Measurements from ENCODE around the gene MAML2.

Gene MAML2

DNA sequence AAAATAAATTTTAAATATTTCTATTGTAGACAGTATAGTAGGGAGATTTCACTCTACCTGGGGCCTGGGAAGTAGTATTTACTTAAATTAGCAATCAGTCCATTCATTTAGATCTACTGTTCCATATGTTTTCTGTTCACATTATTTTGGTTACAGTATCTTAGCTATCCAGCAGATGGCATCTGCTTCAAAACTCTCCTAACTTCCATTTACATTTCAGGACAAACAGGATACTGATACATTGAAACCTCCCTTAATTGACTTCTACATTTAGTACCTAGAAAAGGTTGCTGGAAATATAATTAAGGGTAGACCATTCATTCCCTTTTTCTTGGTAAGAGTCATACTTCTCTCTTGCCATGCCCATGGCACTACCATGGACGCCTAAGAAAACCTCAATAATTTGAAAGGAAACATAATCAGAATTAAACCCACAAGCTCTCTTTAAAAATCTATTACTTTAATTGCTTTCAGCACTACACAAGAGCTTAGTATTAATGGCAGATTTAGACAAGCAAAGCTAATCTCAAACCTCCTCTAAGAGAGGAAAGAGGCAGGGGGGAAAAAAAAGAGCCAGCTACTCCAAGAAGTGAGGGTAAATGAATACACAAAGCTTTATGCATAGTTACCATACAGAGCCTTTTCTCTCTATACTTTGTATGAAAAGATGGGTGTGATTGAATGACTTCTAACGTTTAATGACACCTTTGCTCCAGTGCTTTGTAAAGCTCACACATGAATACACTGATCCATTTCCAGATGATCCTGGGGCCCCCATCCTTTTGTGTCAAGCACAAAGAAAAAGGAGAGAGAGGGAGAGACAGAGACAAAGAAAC lies 287.9 kb downstream of the MAML2 start:
- no peak for DNase-seq (ENCODE audit: extremely low read depth in 1 of 2, low read depth in 1 of 2)

DNA sequence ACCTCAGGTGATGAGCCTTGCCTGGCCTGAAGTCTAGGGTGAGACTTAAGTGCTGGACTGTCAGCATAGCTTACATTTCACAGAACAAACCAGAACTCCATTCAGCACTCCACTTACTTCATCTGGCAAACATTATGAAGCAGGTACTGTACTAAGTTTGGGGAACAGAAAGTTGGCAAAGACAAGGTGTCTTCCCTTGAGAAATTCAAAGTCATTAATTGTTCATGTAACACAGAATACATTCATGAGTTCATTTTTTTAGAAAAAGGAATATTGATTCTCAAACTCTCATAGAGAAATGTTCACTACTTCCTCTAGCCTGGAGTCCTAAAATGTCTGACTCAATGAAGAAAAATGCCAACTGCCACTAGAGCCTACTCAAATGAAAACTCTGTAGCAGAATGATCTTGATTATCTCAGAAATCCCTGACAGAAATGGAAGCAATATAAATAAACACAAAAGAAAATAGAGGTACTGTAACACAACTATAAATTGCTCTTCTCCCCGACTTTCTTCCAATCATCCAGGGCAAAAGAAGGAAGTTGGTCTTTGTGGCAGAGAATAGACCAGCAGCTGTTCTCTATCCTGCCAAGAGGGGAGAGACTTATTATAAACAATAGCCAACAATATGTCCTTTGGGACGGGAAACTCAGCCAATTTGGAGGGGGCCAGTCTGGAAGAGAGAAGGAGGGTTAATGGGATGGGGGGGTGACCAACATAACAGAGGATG lies 289.9 kb downstream of the MAML2 start:
- no peak for DNase-seq (ENCODE audit: extremely low read depth in 1 of 2, low read depth in 1 of 2)

GRCh38 chr11:96051820-96052219 lies 291.2 kb downstream of the MAML2 start:
- no peak for DNase-seq (ENCODE audit: extremely low read depth in 1 of 2, low read depth in 1 of 2)

- no peak for DNase-seq (ENCODE audit: extremely low read depth in 1 of 2, low read depth in 1 of 2)
These were observed 292.4 kb downstream of the MAML2 start for GRCh38 chr11:96050435-96051182.

DNA sequence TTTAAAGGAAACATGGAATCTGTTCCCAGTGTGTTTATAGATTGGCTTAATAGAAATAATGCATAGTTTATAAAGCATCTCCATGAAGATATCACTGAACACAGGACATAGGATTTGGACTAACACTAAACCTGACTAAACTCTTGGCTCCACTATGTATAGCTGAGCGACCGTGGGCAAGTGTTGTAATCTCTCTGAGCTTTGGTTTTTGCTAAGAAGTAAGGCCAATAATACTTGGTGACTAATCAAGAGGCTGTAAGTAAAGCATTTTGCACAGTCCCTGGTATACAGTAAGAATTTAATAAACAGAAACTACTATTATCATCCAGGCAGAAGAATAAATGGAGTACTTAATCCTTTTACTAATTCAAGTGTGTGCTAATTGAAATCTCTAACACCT lies 293.6 kb downstream of the MAML2 start:
- no peak for DNase-seq (ENCODE audit: extremely low read depth in 1 of 2, low read depth in 1 of 2)

DNA sequence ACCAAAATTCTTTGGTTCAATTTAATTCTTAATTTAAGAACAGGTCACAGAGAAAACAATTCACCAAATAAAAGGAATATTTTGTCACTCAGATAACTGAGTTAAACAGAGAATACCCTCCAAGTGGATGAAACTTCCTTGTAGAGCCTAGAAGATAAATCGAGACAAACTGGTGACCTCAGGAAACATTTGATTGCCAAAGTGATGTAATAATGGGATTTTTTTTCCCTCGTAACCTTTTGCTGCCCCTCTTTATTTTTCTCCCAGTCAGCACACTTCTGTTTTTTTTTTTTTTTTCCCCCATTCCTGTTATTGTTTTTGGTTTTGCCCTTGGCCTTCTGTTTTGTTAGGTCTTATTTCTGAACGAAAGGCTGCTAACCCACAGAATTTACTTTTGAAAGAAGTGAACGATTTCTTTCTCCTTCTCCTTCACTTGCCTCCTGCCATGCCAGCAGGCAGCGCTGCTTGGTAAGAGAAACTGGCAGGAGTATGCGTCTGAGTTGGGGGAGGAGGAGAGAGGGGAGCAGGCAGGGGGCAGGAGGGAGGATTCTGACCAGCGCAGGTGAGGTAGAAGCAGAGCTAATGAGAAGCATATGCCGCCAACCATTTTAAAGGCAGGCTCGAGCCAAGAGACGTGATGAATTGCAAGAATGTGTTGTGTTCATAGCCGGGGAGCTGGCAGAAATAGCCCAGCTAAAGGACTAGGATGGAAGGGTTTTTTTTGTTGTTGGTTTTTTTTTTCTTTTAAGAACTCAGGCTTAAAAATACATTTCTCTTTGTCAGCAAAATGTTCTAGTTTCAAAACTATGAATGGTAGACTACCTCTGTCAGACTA lies 297.2 kb downstream of the MAML2 start:
- DNase-seq (ENCODE audit: extremely low read depth in 1 of 2, low read depth in 1 of 2) = no peak

DNA sequence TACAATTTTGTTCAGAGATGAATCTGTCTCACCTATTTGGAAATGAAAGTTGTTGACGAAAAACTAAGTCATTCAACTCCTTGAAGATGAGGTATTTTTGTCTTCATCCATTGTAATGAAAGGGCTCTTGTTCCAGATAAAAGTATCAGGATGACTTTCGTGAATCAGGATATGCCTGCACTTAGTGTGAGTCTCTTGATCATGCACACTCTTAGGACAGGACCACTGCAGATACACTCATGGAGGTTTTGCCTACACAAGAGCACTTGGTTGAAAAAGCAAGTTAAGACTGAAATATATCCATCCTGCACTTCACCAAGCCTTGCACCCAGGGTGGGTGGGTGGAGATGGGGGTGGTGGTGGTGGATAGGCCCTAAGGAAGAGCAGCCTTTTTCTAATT lies 298.2 kb downstream of the MAML2 start:
- no peak for DNase-seq (ENCODE audit: extremely low read depth in 1 of 2, low read depth in 1 of 2)

GRCh38 chr11:96044311-96044710 lies 298.7 kb downstream of the MAML2 start:
- no peak for DNase-seq (ENCODE audit: extremely low read depth in 1 of 2, low read depth in 1 of 2)

DNA sequence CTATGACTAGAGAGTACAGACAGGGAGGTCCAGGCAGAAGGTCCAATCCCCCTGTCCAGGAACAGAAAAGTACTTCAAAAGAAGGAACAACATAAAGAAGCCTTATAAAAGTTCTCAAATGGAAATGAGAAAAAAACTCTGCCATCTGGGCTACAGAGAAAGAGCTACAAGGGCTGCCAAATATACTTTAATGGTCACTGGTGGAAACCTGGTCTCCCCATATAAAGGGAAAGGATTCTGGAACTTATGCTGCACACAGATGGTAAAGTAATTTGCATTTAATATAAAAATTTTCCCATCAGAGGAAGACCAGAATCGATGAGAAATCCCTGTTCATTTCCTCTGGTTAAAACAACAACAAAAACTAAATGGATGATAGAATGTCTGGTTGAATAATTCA lies 299.7 kb downstream of the MAML2 start:
- DNase-seq (ENCODE audit: extremely low read depth in 1 of 2, low read depth in 1 of 2) = no peak

DNA sequence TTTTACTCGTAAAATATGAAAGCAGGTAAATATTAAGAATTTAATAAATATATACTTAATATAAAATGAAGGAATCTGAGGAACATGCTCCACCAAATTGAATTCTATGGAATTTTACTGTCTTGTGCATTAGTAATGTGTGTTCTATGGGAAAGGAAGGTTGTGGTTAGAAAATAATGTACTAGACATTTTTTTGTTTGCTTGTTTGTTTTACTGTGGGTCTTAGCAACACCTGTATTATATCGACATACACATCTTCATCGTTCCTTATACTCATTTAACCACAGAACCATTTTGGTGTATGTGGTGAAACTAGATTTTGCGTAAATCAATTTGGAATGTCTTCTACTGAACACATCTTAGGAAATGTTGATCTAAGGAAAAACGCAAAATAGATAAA lies 304.9 kb downstream of the MAML2 start:
- no peak for DNase-seq (ENCODE audit: extremely low read depth in 1 of 2, low read depth in 1 of 2)

DNA sequence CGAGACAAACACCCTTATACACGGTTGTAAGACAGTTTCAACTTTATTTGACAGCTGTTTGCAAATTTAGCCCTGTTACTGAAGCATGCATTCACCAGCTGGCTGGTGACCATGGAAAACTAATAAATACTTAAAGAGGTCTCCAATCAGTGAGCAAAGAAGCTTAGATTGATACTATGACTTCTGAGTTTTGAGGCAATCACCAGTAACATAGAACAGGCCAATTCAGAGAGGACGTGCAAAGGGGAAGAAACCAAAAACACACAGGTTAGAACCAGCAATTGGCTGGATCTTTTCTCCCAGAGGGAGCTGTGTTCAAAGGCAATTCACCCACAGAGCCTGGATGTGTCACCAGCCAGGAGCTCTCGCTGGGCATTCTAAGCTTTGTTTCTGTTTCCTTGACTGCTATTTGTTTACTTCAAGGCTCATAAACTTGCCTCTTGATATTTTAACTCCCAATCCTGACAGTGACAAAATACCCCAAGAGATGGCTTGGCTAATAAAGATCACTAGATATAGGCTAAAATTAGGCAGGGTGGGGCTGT lies 305.5 kb downstream of the MAML2 start:
- DNase-seq (ENCODE audit: extremely low read depth in 1 of 2, low read depth in 1 of 2) = no peak

DNA sequence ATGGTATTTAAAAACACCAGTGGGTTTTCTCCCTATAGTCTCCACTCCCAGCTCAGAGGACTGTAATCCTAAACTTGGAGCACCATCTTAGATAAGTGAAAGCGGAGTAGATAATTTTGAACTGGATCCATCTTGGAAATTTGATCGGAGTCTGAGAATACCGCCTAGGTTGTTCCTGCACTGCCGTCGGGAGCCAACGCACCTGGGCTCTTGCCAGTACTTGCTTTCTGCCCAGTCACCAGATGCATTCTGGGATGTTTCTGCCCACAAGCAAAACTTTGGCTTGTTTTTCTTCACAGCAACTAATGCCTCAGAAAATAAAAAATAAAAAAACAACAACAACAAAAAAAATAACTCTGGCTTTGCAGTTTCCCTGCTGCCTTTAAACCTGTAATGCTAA lies 306.1 kb downstream of the MAML2 start:
- no peak for DNase-seq (ENCODE audit: extremely low read depth in 1 of 2, low read depth in 1 of 2)

DNA sequence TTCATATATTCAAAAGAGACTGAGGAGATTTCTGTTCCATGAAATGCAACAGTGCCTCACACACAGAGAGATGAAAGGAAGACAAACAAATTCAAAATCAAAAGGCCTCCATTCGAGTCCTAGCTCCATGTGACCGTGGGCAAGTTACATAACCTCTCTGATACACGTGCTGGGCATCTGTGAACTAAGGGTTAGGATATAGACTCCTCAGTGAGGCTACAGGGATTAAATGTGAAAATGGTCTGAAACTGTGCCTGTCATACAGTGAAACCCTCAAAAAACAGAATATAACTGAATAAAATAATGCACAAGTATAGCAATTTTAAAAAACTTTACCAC lies 307.3 kb downstream of the MAML2 start:
- DNase-seq (ENCODE audit: extremely low read depth in 1 of 2, low read depth in 1 of 2) = no peak

GRCh38 chr11:96035031-96035739 lies 307.8 kb downstream of the MAML2 start:
- DNase-seq (ENCODE audit: extremely low read depth in 1 of 2, low read depth in 1 of 2) = no peak

DNA sequence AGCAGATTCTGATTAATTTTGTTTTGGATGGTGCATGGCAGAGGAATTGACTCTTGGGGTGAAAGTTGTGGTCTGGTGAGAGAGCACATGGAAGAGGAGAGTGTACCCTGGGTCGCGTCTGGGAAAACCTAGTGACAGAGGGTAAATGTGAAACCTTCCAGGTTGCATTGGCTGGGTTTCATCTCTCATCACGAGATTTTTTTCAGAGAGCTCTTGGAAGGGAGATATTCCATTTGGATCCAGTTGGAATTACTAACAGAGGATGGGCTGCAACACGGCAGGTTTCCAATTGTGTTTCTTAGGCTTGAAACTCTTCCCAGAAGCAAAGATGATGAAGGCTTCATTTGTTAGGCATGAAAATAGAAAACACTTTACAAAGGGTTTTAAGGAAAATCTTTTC lies 309.4 kb downstream of the MAML2 start:
- DNase-seq (ENCODE audit: extremely low read depth in 1 of 2, low read depth in 1 of 2) = no peak

DNA sequence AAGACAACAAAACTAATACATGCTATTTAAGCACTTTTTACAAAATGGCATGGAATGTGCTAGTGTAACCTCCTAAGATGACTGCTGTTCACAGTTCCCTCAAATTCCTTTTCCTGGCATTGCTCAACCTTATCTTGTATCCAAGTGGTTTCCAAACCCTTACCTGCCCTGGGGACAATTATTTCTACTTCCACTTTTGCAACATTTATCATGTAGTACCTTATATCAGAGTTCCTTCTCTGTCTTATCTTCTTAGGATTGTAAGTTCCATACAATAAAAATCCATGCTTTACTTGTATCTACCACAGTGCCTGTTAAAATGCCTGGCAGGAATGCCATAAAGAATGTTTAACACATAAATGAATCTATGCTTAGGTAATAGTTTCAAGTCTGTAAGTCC lies 309.9 kb downstream of the MAML2 start:
- no peak for DNase-seq (ENCODE audit: extremely low read depth in 1 of 2, low read depth in 1 of 2)

GRCh38 chr11:96028746-96029145 lies 314.2 kb downstream of the MAML2 start:
- no peak for DNase-seq (ENCODE audit: extremely low read depth in 1 of 2, low read depth in 1 of 2)

DNA sequence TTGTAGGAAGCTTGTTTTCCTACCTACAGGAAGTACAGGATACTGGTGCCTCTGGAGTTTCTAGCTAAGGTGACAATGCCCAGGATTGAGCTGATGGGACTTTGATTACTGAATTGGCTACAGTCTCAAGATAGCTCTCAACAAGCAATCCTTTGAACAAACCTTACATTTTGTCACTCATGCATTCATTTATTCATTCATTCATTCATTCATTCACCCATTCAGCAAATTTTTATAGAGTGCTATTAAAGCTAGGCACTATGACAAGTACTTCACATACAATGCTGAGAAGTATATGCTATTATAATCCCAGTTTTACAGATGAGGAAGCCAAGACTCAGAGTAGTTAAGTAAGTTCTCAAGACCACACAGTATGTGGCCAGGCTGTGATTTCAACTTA lies 316.0 kb downstream of the MAML2 start:
- DNase-seq (ENCODE audit: extremely low read depth in 1 of 2, low read depth in 1 of 2) = no peak

GRCh38 chr11:96026310-96026709 lies 316.7 kb downstream of the MAML2 start:
- DNase-seq (ENCODE audit: extremely low read depth in 1 of 2, low read depth in 1 of 2) = no peak

GRCh38 chr11:96024666-96025065 lies 318.3 kb downstream of the MAML2 start:
- no peak for DNase-seq (ENCODE audit: extremely low read depth in 1 of 2, low read depth in 1 of 2)
